ENCODE results near the gene UBC.

Gene UBC

GRCh38 chr12:124910561-124911478, 3.6 kb downstream of the UBC start:
- no peak for TF ChIP-seq MAX (IDR thresholded peaks at IDR 0.05; ENCODE audit: low read depth, low read length)
- peak; percentile 26 for TF ChIP-seq POLR2A (IDR thresholded peaks at IDR 0.05; ENCODE audit: extremely low read depth, insufficient read length)
- peak overlapping the region; percentile 6 for H3K4me3 ChIP-seq (ENCODE audit: low read depth, low read length)
- DNase-seq (ENCODE audit: low read depth), result peak; percentile 22

- H3K4me3 ChIP-seq (ENCODE audit: low read depth, low read length), result no peak overlapping the region
- DNase-seq (ENCODE audit: low read depth), result peak; percentile 38
- TF ChIP-seq MAX (IDR thresholded peaks at IDR 0.05; ENCODE audit: low read depth, low read length) (no peak), POLR2A (IDR thresholded peaks at IDR 0.05; ENCODE audit: extremely low read depth, insufficient read length) (no peak), MYC (IDR thresholded peaks at IDR 0.05; ENCODE audit: low read depth, low read length) (no peak), CTCF (IDR thresholded peaks at IDR 0.05; ENCODE audit: low read depth, low read length) (no peak)
Measured at GRCh38 chr12:124909831-124910560, 4.5 kb downstream of the UBC start.

GRCh38 chr12:124906606-124907261, 7.7 kb downstream of the UBC start:
- DNase-seq (ENCODE audit: low read depth), result peak; percentile 94
- TF ChIP-seq CTCF (IDR thresholded peaks at IDR 0.05; ENCODE audit: low read depth, low read length) (peak; percentile 100), POLR2A (IDR thresholded peaks at IDR 0.05; ENCODE audit: extremely low read depth, insufficient read length) (no peak), MAX (IDR thresholded peaks at IDR 0.05; ENCODE audit: low read depth, low read length) (peak; percentile 60), MYC (IDR thresholded peaks at IDR 0.05; ENCODE audit: low read depth, low read length) (peak; percentile 70; the same call in 1 of the 2 replicates)
- H3K4me3 ChIP-seq (ENCODE audit: low read depth, low read length), result no peak overlapping the region

GRCh38 chr12:124904306-124905098, 9.9 kb downstream of the UBC start:
- TF ChIP-seq MYC (IDR thresholded peaks at IDR 0.05; ENCODE audit: low read depth, low read length) (peak; percentile 97), CTCF (IDR thresholded peaks at IDR 0.05; ENCODE audit: low read depth, low read length) (no peak), POLR2A (IDR thresholded peaks at IDR 0.05; ENCODE audit: extremely low read depth, insufficient read length) (no peak), MAX (IDR thresholded peaks at IDR 0.05; ENCODE audit: low read depth, low read length) (peak; percentile 99)
- peak overlapping the region; percentile 19 for H3K4me3 ChIP-seq (ENCODE audit: low read depth, low read length)
- DNase-seq (ENCODE audit: low read depth), result peak; percentile 90

- TF ChIP-seq CTCF (IDR thresholded peaks at IDR 0.05; ENCODE audit: low read depth, low read length) (no peak), MAX (IDR thresholded peaks at IDR 0.05; ENCODE audit: low read depth, low read length) (no peak), MYC (IDR thresholded peaks at IDR 0.05; ENCODE audit: low read depth, low read length) (no peak), POLR2A (IDR thresholded peaks at IDR 0.05; ENCODE audit: extremely low read depth, insufficient read length) (no peak)
- no peak for DNase-seq (ENCODE audit: low read depth)
- no peak overlapping the region for H3K4me3 ChIP-seq (ENCODE audit: low read depth, low read length)
Measured at GRCh38 chr12:124902916-124903315, 11.5 kb downstream of the UBC start.
